Endodermal cell (in vitro differentiated cells): ENCODE data around the gene DOK6. TPM values are rescaled to one million over a fixed set of nuclear protein-coding genes. Genes with fewer than 3 reads are reported as not detected.

Source experiments
- DNase-seq: peaks from one replicate; pipeline ENCODE4 v3.0.0-alpha.2; 2017
- H3K27ac ChIP-seq: 2 replicates; pipeline ENCODE4 v1.5.1; 2013; ENCODE audit warnings: mild to moderate bottlenecking, low read depth, low read length, moderate library complexity
- H3K27me3 ChIP-seq: 2 replicates; pipeline ENCODE4 v1.6.1; 2013; ENCODE audit warnings: mild to moderate bottlenecking, low read length, moderate library complexity; ENCODE audit not compliant: insufficient read depth, control insufficient read depth, poor library complexity, severe bottlenecking
- H3K36me3 ChIP-seq: 2 replicates; pipeline ENCODE4 v1.7.0; 2013; ENCODE audit warnings: mild to moderate bottlenecking, low read length, moderate library complexity; ENCODE audit not compliant: control insufficient read depth, insufficient read depth
- H3K4me1 ChIP-seq: one replicate; pipeline ENCODE4 v1.7.0; 2013; ENCODE audit warnings: low read length; ENCODE audit not compliant: control insufficient read depth, insufficient read depth
- H3K4me3 ChIP-seq: 2 replicates; pipeline ENCODE4 v1.5.1; 2013; ENCODE audit warnings: mild to moderate bottlenecking, low read length, moderate library complexity
- H3K9ac ChIP-seq: 2 replicates; pipeline ENCODE4 v1.6.1; 2013; ENCODE audit warnings: mild to moderate bottlenecking, low read length, moderate library complexity; ENCODE audit not compliant: poor library complexity, severe bottlenecking; ENCODE audit errors: extremely low read depth
- H3K9me3 ChIP-seq: 2 replicates; pipeline ENCODE4 v1.6.1; 2013; ENCODE audit warnings: mild to moderate bottlenecking, low read length, moderate library complexity; ENCODE audit not compliant: control insufficient read depth
- H3K27ac Mint-ChIP-seq: 2 replicates; pipeline ENCODE4 v1.8.0; 2020; ENCODE audit warnings: mixed read lengths
- H3K27me3 Mint-ChIP-seq: 2 replicates; pipeline ENCODE4 v1.8.0; 2021; ENCODE audit warnings: mild to moderate bottlenecking, mixed read lengths; ENCODE audit not compliant: insufficient read depth
- H3K36me3 Mint-ChIP-seq: 2 replicates; pipeline ENCODE4 v1.8.0; 2020; ENCODE audit warnings: low read depth, mixed read lengths
- H3K4me1 Mint-ChIP-seq: 2 replicates; pipeline ENCODE4 v1.8.0; 2020; ENCODE audit warnings: mixed read lengths
- H3K4me3 Mint-ChIP-seq: 2 replicates; pipeline ENCODE4 v1.8.0; 2020; ENCODE audit warnings: mild to moderate bottlenecking, moderate library complexity, mixed read lengths
- H3K9me3 Mint-ChIP-seq: 2 replicates; pipeline ENCODE4 v1.8.0; 2020; ENCODE audit warnings: mild to moderate bottlenecking, mixed read lengths
- WGBS, 2 experiments: methylation state at CpG; one replicate each; pipeline versions ENCODE4 v1.1.5 to v1.1.7; 2013; ENCODE audit warnings: missing lambda C conversion rate in 2 of 2, mixed read lengths in 1 of 2; ENCODE audit not compliant: insufficient coverage in 1 of 2, insufficient read length in 1 of 2; 5-methylcytosine and 5-hydroxymethylcytosine counted together
- total RNA-seq, 2 donors: library from RNA; stranded (reverse); fragmentation: NEBNext Ultra II Directional in 1 of 2; extraction: Animal tissue kit (Norgen Biotek cat#: 25700) in 1 of 2; gene quantifications; 2 replicates in 1 of 2; 3 replicates in 1 of 2; pipeline ENCODE4 v1.2.1, GENCODE V29; 2021
- TF ChIP-seq, protein P1 (sequence below): fragments of 200-600 bp; sonication (generic); conservative IDR thresholded peaks from 2 replicates; pipeline ENCODE4 v1.5.0; 2021; ENCODE audit warnings: antibody characterized with exemption, mild to moderate bottlenecking

Gene DOK6
- total RNA-seq, 2 donors from 2014 or later, result 5.7 to 5.9 TPM

DNA sequence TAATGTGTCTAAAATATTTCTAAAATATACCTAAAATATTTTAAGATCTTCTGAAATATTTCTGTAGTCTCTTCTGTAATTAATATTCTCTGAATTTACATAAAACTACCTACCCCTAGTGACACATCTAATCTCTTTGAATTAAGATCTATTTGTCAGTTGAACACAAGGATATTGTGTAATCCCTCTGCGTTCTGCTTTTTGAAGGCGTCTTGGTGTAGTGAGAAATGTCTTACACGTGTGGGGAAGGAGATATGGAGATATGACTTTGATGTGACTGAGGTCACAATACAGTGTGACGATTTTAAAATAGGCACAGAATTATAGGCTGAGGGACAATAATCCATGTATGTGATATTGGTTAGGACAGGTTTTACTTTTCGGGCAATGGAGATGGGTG is 79.8 kb downstream of the DOK6 start:
- TF ChIP-seq, protein P1, sequence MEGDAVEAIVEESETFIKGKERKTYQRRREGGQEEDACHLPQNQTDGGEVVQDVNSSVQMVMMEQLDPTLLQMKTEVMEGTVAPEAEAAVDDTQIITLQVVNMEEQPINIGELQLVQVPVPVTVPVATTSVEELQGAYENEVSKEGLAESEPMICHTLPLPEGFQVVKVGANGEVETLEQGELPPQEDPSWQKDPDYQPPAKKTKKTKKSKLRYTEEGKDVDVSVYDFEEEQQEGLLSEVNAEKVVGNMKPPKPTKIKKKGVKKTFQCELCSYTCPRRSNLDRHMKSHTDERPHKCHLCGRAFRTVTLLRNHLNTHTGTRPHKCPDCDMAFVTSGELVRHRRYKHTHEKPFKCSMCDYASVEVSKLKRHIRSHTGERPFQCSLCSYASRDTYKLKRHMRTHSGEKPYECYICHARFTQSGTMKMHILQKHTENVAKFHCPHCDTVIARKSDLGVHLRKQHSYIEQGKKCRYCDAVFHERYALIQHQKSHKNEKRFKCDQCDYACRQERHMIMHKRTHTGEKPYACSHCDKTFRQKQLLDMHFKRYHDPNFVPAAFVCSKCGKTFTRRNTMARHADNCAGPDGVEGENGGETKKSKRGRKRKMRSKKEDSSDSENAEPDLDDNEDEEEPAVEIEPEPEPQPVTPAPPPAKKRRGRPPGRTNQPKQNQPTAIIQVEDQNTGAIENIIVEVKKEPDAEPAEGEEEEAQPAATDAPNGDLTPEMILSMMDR, result no peak
- no peaks in the 10 kb centered on the region for H3K27me3 ChIP-seq
- 86 to 100% methylated on average over 5 of the region's 5 CpGs for WGBS, 2 experiments
- no peaks in the 10 kb centered on the region for H3K36me3 Mint-ChIP-seq
- H3K4me1 Mint-ChIP-seq, result no peaks in the 10 kb centered on the region
- H3K9me3 ChIP-seq, result no peaks in the 10 kb centered on the region
- no peak for DNase-seq
- no peaks in the 10 kb centered on the region for H3K9me3 Mint-ChIP-seq
- no peak overlapping the region for H3K4me3 ChIP-seq
- H3K27me3 Mint-ChIP-seq, result no peaks in the 10 kb centered on the region
- no peaks in the 10 kb centered on the region for H3K36me3 ChIP-seq
- no peak overlapping the region for H3K9ac ChIP-seq
- H3K4me1 ChIP-seq, result no peaks in the 10 kb centered on the region
- H3K27ac ChIP-seq, result no peak overlapping the region
- H3K27ac Mint-ChIP-seq, result no peak overlapping the region
- H3K4me3 Mint-ChIP-seq, result no peak overlapping the region

DNA sequence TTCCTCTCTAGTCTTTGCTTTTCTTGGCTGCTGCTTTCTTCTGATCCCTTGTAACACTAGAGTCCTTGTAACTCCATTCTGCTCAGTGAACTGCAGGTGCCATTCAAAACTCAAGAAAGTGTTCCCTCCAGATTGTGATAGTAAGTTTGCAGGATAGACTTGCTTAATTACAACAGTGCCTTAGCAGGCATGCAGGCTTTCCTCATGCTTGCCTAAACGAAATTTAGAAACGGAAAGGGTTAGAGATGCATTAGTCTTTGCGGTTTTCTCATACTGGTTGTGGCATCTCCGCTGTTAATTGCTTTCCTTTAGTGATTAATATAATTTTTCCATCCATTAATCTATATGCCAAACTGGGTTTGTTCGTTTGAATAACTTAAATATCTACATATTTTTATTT is 82.9 kb downstream of the DOK6 start:
- no peaks in the 10 kb centered on the region for H3K4me1 ChIP-seq
- DNase-seq, result no peak
- H3K4me3 ChIP-seq, result no peak overlapping the region
- no peaks in the 10 kb centered on the region for H3K27me3 ChIP-seq
- Mint-ChIP-seq H3K4me3 (no peak overlapping the region), H3K27ac (no peak overlapping the region), H3K36me3 (no peaks in the 10 kb centered on the region), H3K27me3 (no peaks in the 10 kb centered on the region), H3K4me1 (no peaks in the 10 kb centered on the region), H3K9me3 (no peaks in the 10 kb centered on the region)
- TF ChIP-seq, protein P1, result no peak
- H3K27ac ChIP-seq, result no peak overlapping the region
- 93% methylated on average over 4 of the region's 5 CpGs; no CpG with 5 or more reads in 1 of the 2 experiments for whole genome bisulfite sequencing, 2 experiments
- no peaks in the 10 kb centered on the region for H3K9me3 ChIP-seq
- H3K36me3 ChIP-seq, result no peaks in the 10 kb centered on the region
- H3K9ac ChIP-seq, result no peak overlapping the region

DNA sequence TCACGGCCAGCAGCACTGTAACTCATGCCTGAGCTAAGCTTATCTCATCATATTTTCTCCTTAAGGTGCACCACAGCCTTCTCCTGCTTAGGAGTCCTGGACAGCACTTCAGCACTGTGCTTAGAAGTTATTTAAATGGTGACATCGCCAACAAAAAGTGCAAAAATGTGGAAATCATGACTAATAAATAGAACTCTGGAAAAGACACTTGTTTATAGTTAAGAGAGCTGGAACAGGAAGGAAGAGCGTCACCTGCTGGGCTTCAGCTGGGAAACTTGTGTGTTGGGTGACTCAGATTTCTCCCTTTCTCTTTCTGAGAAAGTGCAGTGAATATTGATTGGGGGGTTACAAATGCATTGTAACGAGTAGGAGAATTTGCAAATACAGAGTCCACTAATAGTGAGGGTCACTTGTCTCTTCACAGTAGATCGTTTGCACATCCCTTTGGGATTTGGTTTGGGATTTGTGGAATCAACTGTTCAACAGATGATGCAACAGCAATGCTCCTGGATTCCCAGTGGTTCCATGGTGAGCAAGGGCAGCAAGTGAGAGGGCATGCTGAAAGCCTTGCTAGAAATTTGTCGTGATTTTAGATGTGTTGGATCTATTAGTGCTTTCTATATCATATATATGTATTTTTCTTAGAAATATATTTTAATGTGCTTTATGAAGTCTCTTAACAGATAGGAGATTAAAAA is 84.2 kb downstream of the DOK6 start:
- no peaks in the 10 kb centered on the region for H3K4me1 Mint-ChIP-seq
- no peak overlapping the region for H3K4me3 ChIP-seq
- H3K27me3 ChIP-seq, result no peaks in the 10 kb centered on the region
- H3K9me3 ChIP-seq, result no peaks in the 10 kb centered on the region
- H3K9ac ChIP-seq, result no peak overlapping the region
- no peak for DNase-seq
- WGBS, 2 experiments, result 60 to 82% methylated on average over 4 to 5 of the region's 6 CpGs
- no peak overlapping the region for H3K27ac ChIP-seq
- H3K4me1 ChIP-seq, result no peaks in the 10 kb centered on the region
- H3K4me3 Mint-ChIP-seq, result no peak overlapping the region
- H3K27ac Mint-ChIP-seq, result no peak overlapping the region
- H3K9me3 Mint-ChIP-seq, result no peaks in the 10 kb centered on the region
- no peaks in the 10 kb centered on the region for H3K36me3 Mint-ChIP-seq
- H3K36me3 ChIP-seq, result no peaks in the 10 kb centered on the region
- TF ChIP-seq, protein P1, result peak; percentile 61
- H3K27me3 Mint-ChIP-seq, result no peaks in the 10 kb centered on the region
